HG02678 (cell line): ENCODE data around the gene SMOC2.

Experiments
- ATAC-seq: cut with Tn5 transposase; IDR thresholded peaks from one replicate; pipeline ENCODE4 v1.9.1; 2021; ENCODE audit warnings: mild to moderate bottlenecking, moderate library complexity; ENCODE audit not compliant: unreplicated experiment

SMOC2 gene

GRCh38 chr6:168479421-168479820, 38.4 kb downstream of the SMOC2 start:
- no peak for ATAC-seq

- no peak for ATAC-seq
These were observed 39.5 kb downstream of the SMOC2 start for GRCh38 chr6:168480481-168480880.

GRCh38 chr6:168485818-168486217, 44.8 kb downstream of the SMOC2 start:
- no peak for ATAC-seq

GRCh38 chr6:168490757-168491156, 49.8 kb downstream of the SMOC2 start:
- no peak for ATAC-seq

- ATAC-seq, result no peak
These were observed 53.0 kb downstream of the SMOC2 start for GRCh38 chr6:168493976-168494375.

- ATAC-seq, result no peak
These were observed 53.7 kb downstream of the SMOC2 start for GRCh38 chr6:168494726-168495125.

- no peak for ATAC-seq
These were observed 54.1 kb downstream of the SMOC2 start for GRCh38 chr6:168495133-168495532.

GRCh38 chr6:168495636-168496035, 54.7 kb downstream of the SMOC2 start:
- no peak for ATAC-seq

GRCh38 chr6:168496139-168496996, 55.4 kb downstream of the SMOC2 start:
- ATAC-seq, result no peak

- ATAC-seq, result no peak
These were observed 56.0 kb downstream of the SMOC2 start for GRCh38 chr6:168496997-168497331.

- ATAC-seq, result no peak
These were observed 56.4 kb downstream of the SMOC2 start for GRCh38 chr6:168497381-168497780.

- ATAC-seq, result no peak
These were observed 57.3 kb downstream of the SMOC2 start for GRCh38 chr6:168498161-168498843.

GRCh38 chr6:168499045-168499650, 58.2 kb downstream of the SMOC2 start:
- no peak for ATAC-seq

- no peak for ATAC-seq
These were observed 59.5 kb downstream of the SMOC2 start for GRCh38 chr6:168500519-168500918.

- no peak for ATAC-seq
These were observed 60.6 kb downstream of the SMOC2 start for GRCh38 chr6:168501561-168501960.

- no peak for ATAC-seq
These were observed 63.4 kb downstream of the SMOC2 start for GRCh38 chr6:168504366-168504765.

- ATAC-seq, result no peak
These were observed 65.5 kb downstream of the SMOC2 start for GRCh38 chr6:168506460-168506859.

GRCh38 chr6:168507297-168507696, 66.3 kb downstream of the SMOC2 start:
- ATAC-seq, result no peak

- no peak for ATAC-seq
These were observed 66.7 kb downstream of the SMOC2 start for GRCh38 chr6:168507730-168508129.

GRCh38 chr6:168508903-168509302, 67.9 kb downstream of the SMOC2 start:
- no peak for ATAC-seq

- no peak for ATAC-seq
These were observed 72.8 kb downstream of the SMOC2 start for GRCh38 chr6:168513766-168514165.

- no peak for ATAC-seq
These were observed 73.2 kb downstream of the SMOC2 start for GRCh38 chr6:168514216-168514615.
